GM12878 (cell line): ENCODE measurements around the gene SIK2. TPM values are rescaled to one million over a fixed set of nuclear protein-coding genes. Genes with fewer than 3 reads are reported as not detected.

Experiments
- ATAC-seq: fragments of 200-7000 bp; cut with Tn5 transposase; 3 replicates; pipeline ENCODE4 v1.9.1; 2020; ENCODE audit warnings: mild to moderate bottlenecking, moderate library complexity
- BruUV-seq: library from RNA; stranded (reverse); fragments of 400-500 nt; replicated peaks from 2 replicates; lab custom pipeline; 2021; lab: Mats Ljungman, UMichigan
- CTCF ChIA-PET: fragments of 300-600 bp; sonication (Branson Sonifier 250); formaldehyde crosslinking; extraction: SDS; loops from one replicate; lab custom pipeline; 2021; ENCODE audit warnings: inconsistent platforms; lab: Yijun Ruan, JAX
- POLR2A ChIA-PET: fragments of 350-600 bp; formaldehyde crosslinking; extraction: SDS; loops from one replicate; lab custom pipeline; 2021; ENCODE audit warnings: inconsistent platforms; lab: Charles Lee
- RAD21 ChIA-PET: fragments of 300-600 bp; sonication (Branson Sonifier 250); formaldehyde crosslinking; loops from one replicate; lab custom pipeline; 2023; ENCODE audit warnings: antibody characterized with exemption; ENCODE audit not compliant: unreplicated experiment; lab: Charles Lee
- SMC1A ChIA-PET: fragments of 300-600 bp; sonication (Branson Sonifier 250); formaldehyde crosslinking; loops from one replicate; lab custom pipeline; 2023; ENCODE audit not compliant: unreplicated experiment, uncharacterized antibody; lab: Charles Lee
- DNase-seq: peaks from one replicate; pipeline ENCODE4 v3.0.0-alpha.2; 2011; ENCODE audit warnings: low read depth, low spot score
- FAIRE-seq: peaks from 3 replicates; lab custom pipeline; 2011; peaks lifted over from hg19 to GRCh38; lab: Jason Lieb, UNC
- H2AFZ ChIP-seq: 2 replicates; pipeline ENCODE4 v1.6.0; 2011; ENCODE audit warnings: low read depth, low read length, control low read depth; ENCODE audit not compliant: control insufficient read depth
- H3K27ac ChIP-seq: 2 replicates; pipeline ENCODE4 v1.5.1; 2011; ENCODE audit warnings: control low read depth; ENCODE audit not compliant: control insufficient read depth, insufficient read depth
- H3K27me3 ChIP-seq, 2 experiments: replicated peaks in 1 of 2; 2 replicates each; pipeline versions ENCODE4 v1.6.0 to v1.6.1; 2011; ENCODE audit warnings: low read length in 1 of 2; ENCODE audit not compliant: control insufficient read depth in 2 of 2, insufficient read depth in 2 of 2
- H3K36me3 ChIP-seq, 2 experiments: 2 replicates each; pipeline ENCODE4 v1.5.1; 2011; ENCODE audit warnings: low read length in 1 of 2; ENCODE audit not compliant: control insufficient read depth in 2 of 2, insufficient read depth in 2 of 2
- H3K4me1 ChIP-seq: 2 replicates; pipeline ENCODE4 v1.6.1; 2011; ENCODE audit warnings: mild to moderate bottlenecking, low read length, moderate library complexity, mixed read lengths; ENCODE audit not compliant: control insufficient read depth, insufficient read depth
- H3K4me2 ChIP-seq: 2 replicates; pipeline ENCODE4 v1.6.0; 2011; ENCODE audit warnings: control low read depth; ENCODE audit not compliant: control insufficient read depth, insufficient read depth
- H3K4me3 ChIP-seq: fragments of 200-600 bp; sonication (generic); 2 replicates; pipeline ENCODE4 v1.5.1; 2016
- H3K79me2 ChIP-seq: 2 replicates; pipeline ENCODE4 v1.6.0; 2011; ENCODE audit warnings: low read length; ENCODE audit not compliant: control insufficient read depth, insufficient read depth
- H3K9ac ChIP-seq: 2 replicates; pipeline ENCODE4 v1.8.0; 2011; ENCODE audit warnings: low read length, control low read depth, mixed read lengths; ENCODE audit not compliant: control insufficient read depth, insufficient read depth
- H3K9me3 ChIP-seq: replicated peaks from 3 replicates; pipeline ENCODE4 v1.5.1; 2011; ENCODE audit warnings: mild to moderate bottlenecking, low read length; ENCODE audit not compliant: control insufficient read depth, insufficient read depth
- H4K20me1 ChIP-seq: 2 replicates; pipeline ENCODE4 v1.6.0; 2011; ENCODE audit not compliant: control insufficient read depth, insufficient read depth
- CEBPB ChIP-seq, 2 experiments: fragments of 150-350 bp in 1 of 2; IDR thresholded peaks; 2 replicates each; pipeline ENCODE4 v1.6.1; 2012 to 2014; ENCODE audit warnings: low read depth in 2 of 2, low read length in 2 of 2, borderline replicate concordance in 1 of 2, inconsistent platforms in 1 of 2
- CREM ChIP-seq: IDR thresholded peaks from 2 replicates; pipeline ENCODE4 v1.6.1; 2014; ENCODE audit warnings: antibody characterized with exemption, low read depth
- CUX1 ChIP-seq: IDR thresholded peaks from 2 replicates; pipeline ENCODE4 v1.6.1; 2012; ENCODE audit warnings: improper control_type of control experiment, low read depth, low read length; ENCODE audit not compliant: insufficient replicate concordance
- EGR1 ChIP-seq, 2 experiments: IDR thresholded peaks; 1 replicate in 1 of 2; 2 replicates in 1 of 2; pipeline ENCODE4 v1.6.1; 2011 to 2012; ENCODE audit warnings: low read depth in 2 of 2, low read length in 2 of 2, borderline replicate concordance in 1 of 2, mild to moderate bottlenecking in 1 of 2, moderate library complexity in 1 of 2
- EP300 ChIP-seq, 2 experiments: fragments of 150-350 bp in 1 of 2; IDR thresholded peaks; 2 replicates each; pipeline ENCODE4 v1.6.1; 2011 to 2012; ENCODE audit warnings: low read depth in 2 of 2, low read length in 2 of 2, borderline replicate concordance in 1 of 2, improper control_type of control experiment in 1 of 2, inconsistent platforms in 1 of 2; ENCODE audit not compliant: control insufficient read depth in 1 of 2
- FOXM1 ChIP-seq: IDR thresholded peaks from 2 replicates; pipeline ENCODE4 v1.6.1; 2012; ENCODE audit warnings: low read depth, mild to moderate bottlenecking, inconsistent platforms, low read length, moderate library complexity
- GABPA ChIP-seq: IDR thresholded peaks from 2 replicates; pipeline ENCODE4 v1.6.1; 2014; ENCODE audit warnings: antibody characterized with exemption, low read depth, mild to moderate bottlenecking, inconsistent platforms
- IRF5 ChIP-seq: fragments of 450-650 bp; IDR thresholded peaks from 2 replicates; pipeline ENCODE4 v1.6.1; 2017; ENCODE audit warnings: borderline replicate concordance
- MAX ChIP-seq: IDR thresholded peaks from 2 replicates; pipeline ENCODE4 v1.6.1; 2012; ENCODE audit warnings: low read depth, low read length, improper control_type of control experiment
- MEF2A ChIP-seq: IDR thresholded peaks from 2 replicates; pipeline ENCODE4 v1.6.1; 2011; ENCODE audit warnings: low read depth, mild to moderate bottlenecking, low read length, moderate library complexity; ENCODE audit not compliant: insufficient read depth
- MTA3 ChIP-seq: IDR thresholded peaks from 2 replicates; pipeline ENCODE4 v1.6.1; 2012; ENCODE audit warnings: low read length, inconsistent platforms, borderline replicate concordance
- POLR2AphosphoS5 ChIP-seq: IDR thresholded peaks from 2 replicates; pipeline ENCODE4 v1.6.1; 2011; ENCODE audit warnings: mild to moderate bottlenecking, low read length, inconsistent platforms
- ZBED1 ChIP-seq: IDR thresholded peaks from 2 replicates; pipeline ENCODE4 v1.6.1; 2016; ENCODE audit warnings: borderline replicate concordance
- ZNF622 ChIP-seq: fragments of 450-650 bp; IDR thresholded peaks from 2 replicates; pipeline ENCODE4 v1.6.1; 2017; ENCODE audit warnings: mild to moderate bottlenecking, inconsistent platforms
- WGBS: methylation state at CpG from one replicate; pipeline ENCODE4 v1.1.6; 2016; ENCODE audit warnings: low lambda C conversion rate; ENCODE audit not compliant: insufficient replicate concordance, insufficient coverage; ENCODE audit errors: missing lambda C conversion rate; 5-methylcytosine and 5-hydroxymethylcytosine counted together
- in situ Hi-C: fragments of 300-500 bp; cut with MboI; formaldehyde crosslinking; loops from 9 replicates; pipeline ENCODE4 v1.14.3; 2018; ENCODE audit warnings: mixed read lengths
- intact Hi-C: fragments of 100-400 bp; cut with micrococcal nuclease; formaldehyde crosslinking; loops from one replicate; pipeline ENCODE4 v1.14.2; 2022; ENCODE audit not compliant: unreplicated experiment
- polyA plus RNA-seq, 11 experiments: library from polyadenylated mRNA; depleted of rRNA in 4 of 11; unstranded in 6 of 11; stranded (reverse) in 5 of 11; fragments of >200 nt; fragmentation: Nextera tagmentation in 4 of 11; fragmentation: Illumina TruSeq in 1 of 11; extraction: Ambion mirVana in 4 of 11; extraction: Trizol in 1 of 11; gene quantifications; 1 replicate in 1 of 11; 2 replicates in 10 of 11; pipeline versions ENCODE4 v1.2.1 to v1.2.3, GENCODE V29; 2011 to 2016; ENCODE audit warnings: inconsistent platforms in 2 of 11, missing spikeins in 2 of 11, low read depth in 1 of 11
- total RNA-seq, 4 experiments: library from RNA; depleted of rRNA in 3 of 4; stranded (reverse); fragments of >200 nt in 3 of 4; fragmentation: Illumina TruSeq in 1 of 4; extraction: Trizol in 1 of 4; gene quantifications; 2 replicates each; pipeline versions ENCODE4 v1.2.1 to v1.2.3, GENCODE V29; 2013 to 2021

The SIK2 gene
- total and polyA plus RNA-seq, 10 of the 15 experiments (the other 5 are each of a cell fraction or from before 2014, with no cell fraction given) = 0.97 to 14.2 (median 4.5) TPM

GRCh38 chr11:111727431-111727830 lies 125.2 kb downstream of the SIK2 start (continued):
- no peak for TF ChIP-seq MAX
- no peak for TF ChIP-seq EP300 (IDR thresholded peaks at IDR 0.05; ENCODE audit: borderline replicate concordance in 1 of 2, control insufficient read depth in 1 of 2, low read depth in 2 of 2, low read length in 2 of 2)
- no peak for TF ChIP-seq IRF5
- TF ChIP-seq CEBPB (IDR thresholded peaks at IDR 0.05; ENCODE audit: borderline replicate concordance in 1 of 2, low read depth in 2 of 2, low read length in 2 of 2) = no peak

GRCh38 chr11:111729071-111729830 lies 127.0 kb downstream of the SIK2 start:
- H3K27me3 ChIP-seq = no peaks in the 10 kb centered on the region
- H3K4me2 ChIP-seq = no peak overlapping the region
- SMC1A ChIA-PET = interaction anchor here (0.6 to 1.1 kb wide), 6 partner anchors 13 to 50 kb away, joined by 3 to 5 read pairs (median 4); no protein-coding TSS in a partner anchor
- no peaks in the 10 kb centered on the region for H3K4me1 ChIP-seq
- H3K27ac ChIP-seq = no peak overlapping the region
- H3K79me2 ChIP-seq = no peaks in the 10 kb centered on the region
- RAD21 ChIA-PET = interaction anchor here (1.0 kb wide), 1 partner anchor 33 kb away, joined by 3 read pairs; no protein-coding TSS in a partner anchor
- no peak overlapping the region for H3K4me3 ChIP-seq
- POLR2A ChIA-PET = interaction anchor here (0.6 kb wide), 1 partner anchor 224 kb away, joined by 3 read pairs; no protein-coding TSS in a partner anchor
- BruUV-seq = no TSS peak
- DNase-seq = no peak
- FAIRE-seq = no peak
- intact Hi-C loops = no loop called here
- ATAC-seq = no peak
- in situ Hi-C loops = no loop called here
- CTCF ChIA-PET = interaction anchor here (1.6 to 2.2 kb wide), 2 partner anchors 17 to 125 kb away, joined by 3 to 10 read pairs; no protein-coding TSS in a partner anchor
- H3K36me3 ChIP-seq = peaks cover 0 to 8% of the 10 kb centered on the region in 2 experiments; a peak in 1 of 4 replicates
- H2AFZ ChIP-seq = no peak overlapping the region
- no peak overlapping the region for H3K9ac ChIP-seq
- H4K20me1 ChIP-seq = no peaks in the 10 kb centered on the region; the same call in 1 of the 2 replicates
- no peaks in the 10 kb centered on the region for H3K9me3 ChIP-seq
- 92% methylated on average over 10 of the region's 10 CpGs for WGBS
- TF ChIP-seq CREM (no peak), MTA3 (no peak), EGR1 (IDR thresholded peaks at IDR 0.05; ENCODE audit: borderline replicate concordance in 1 of 2, low read depth in 2 of 2, low read length in 2 of 2) (no peak), ZNF622 (no peak), POLR2AphosphoS5 (no peak), FOXM1 (no peak), CUX1 (no peak), MEF2A (no peak), GABPA (no peak), ZBED1 (no peak)
